ENCODE data around the gene MEAK7. TPM values are rescaled to one million over a fixed set of nuclear protein-coding genes. Genes with fewer than 3 reads are reported as not detected.

Gene MEAK7
- total RNA-seq, 1 donor = 1.8 TPM

DNA sequence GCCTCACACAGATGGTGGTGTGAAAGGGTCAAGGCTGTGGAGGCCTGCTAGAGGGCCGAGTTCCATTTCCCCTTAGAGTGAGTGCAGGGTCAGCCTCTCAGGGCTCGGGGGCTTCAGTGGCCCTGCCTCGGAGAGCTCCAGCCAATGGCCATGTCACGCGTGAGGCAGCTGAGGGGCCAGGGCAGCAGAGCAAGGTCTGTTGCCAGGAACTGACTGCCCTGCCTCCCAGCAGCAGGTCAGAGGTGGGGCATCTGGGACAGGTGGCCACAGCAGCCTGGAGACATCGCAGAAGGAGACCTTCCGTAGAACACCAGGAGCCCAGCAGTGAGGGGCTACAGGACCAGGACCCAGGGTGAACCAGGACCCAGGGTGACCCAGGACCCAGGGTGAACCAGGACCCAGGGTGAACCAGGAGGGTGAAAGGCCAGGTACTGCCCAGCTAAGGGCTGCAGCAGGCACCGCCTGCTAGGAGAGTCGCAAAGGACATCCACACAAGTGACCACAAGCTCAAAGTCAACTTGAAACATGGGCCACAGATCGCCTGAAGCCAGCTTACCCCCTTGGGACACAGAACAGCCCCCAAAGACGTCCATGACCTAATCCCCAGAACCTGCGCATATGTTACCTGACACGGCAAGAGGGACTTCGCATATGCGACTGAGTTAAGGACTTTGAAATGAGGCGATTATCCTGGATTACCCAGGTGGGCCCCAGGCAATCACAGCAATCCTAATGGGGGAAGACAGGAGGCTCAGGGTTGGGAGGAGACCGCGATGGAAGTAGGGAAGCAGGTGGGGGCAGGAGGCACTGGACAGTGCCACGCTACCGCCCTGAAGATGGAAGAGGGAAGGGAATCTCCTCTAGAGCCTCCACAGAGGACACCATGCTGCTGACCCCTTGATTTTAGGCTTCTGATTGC lies 4.8 kb upstream of the MEAK7 start:
- no peaks in the 10 kb centered on the region for H3K9me3 ChIP-seq (ENCODE audit: low read depth, low read length)
- H3K4me3 ChIP-seq (ENCODE audit: low read length) = no peak overlapping the region
- no peaks in the 10 kb centered on the region for H3K27me3 ChIP-seq (ENCODE audit: insufficient read depth, low read length)
- peaks cover 77% of the 10 kb centered on the region for H3K4me1 ChIP-seq (ENCODE audit: insufficient read depth, low read length)

DNA sequence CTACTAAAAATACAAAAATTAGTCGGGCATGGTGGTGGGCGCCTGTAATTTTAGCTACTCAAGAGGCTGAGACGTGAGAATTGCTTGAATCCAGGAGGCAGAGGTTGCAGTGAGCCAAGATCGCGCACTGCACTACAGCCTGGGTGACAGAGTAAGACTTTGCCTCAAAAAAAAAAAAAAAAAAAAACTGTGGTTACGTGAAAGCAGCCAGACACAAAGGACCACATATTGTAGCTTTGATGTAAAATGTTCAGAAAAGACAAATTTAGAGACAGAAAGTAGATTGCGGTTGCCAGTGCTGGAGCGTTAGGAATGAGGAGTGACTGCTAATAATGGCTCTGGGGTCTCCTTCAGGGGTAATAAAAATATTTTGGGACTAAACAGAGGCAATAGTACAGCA lies 4.0 kb upstream of the MEAK7 start:
- Histone ChIP-seq H3K4me1 (ENCODE audit: insufficient read depth, low read length) (peaks cover 76% of the 10 kb centered on the region), H3K4me3 (ENCODE audit: low read length) (no peak overlapping the region), H3K27me3 (ENCODE audit: insufficient read depth, low read length) (no peaks in the 10 kb centered on the region), H3K9me3 (ENCODE audit: low read depth, low read length) (no peaks in the 10 kb centered on the region)

DNA sequence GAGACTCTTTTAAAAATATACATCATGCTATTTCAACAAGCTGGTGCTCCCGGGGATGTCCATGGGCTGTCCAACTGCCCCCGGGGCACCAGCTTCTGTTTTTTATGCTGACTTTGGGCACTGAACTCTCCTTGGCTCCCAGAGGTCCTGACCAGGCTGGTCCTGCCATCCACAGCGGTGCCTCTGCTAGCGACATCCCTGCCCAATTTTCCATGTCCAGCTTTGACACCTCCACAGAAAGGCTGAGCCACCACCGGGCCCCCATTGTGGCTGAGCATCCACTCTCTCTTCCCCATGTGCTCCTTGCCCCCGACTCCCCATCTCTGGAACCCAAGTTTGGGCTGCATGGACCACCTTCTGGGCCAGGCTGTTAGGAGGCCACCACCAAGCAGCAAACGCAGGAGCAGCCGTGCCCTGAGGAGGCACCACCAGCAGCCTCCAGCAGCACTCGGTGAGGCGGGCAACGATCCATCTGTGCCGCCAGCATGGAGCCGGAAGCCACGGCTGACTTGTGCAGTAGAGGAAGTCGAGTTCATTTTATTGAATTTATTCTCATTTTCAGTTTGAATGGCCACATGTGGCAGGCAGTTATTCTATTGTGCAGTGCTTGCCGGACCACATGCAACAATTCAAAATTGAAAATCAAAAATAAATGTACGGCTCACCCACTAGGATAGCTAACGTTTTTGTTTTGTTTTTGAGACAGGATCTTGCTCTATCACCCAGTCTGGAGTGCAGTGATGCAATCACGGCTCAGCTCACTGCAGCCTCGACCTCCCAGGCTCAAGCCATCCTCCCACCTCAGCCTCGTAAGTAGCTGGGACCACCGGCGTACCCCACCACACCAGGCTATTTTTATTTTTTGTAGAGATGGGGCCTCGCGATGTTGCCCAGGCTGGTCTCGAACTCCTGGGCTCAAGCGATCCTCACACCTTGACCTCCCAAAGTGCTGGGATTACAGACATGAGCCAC lies 2.8 kb upstream of the MEAK7 start:
- Histone ChIP-seq H3K27me3 (ENCODE audit: insufficient read depth, low read length) (no peaks in the 10 kb centered on the region), H3K4me1 (ENCODE audit: insufficient read depth, low read length) (peaks cover 65% of the 10 kb centered on the region), H3K9me3 (ENCODE audit: low read depth, low read length) (no peaks in the 10 kb centered on the region), H3K4me3 (ENCODE audit: low read length) (no peak overlapping the region)

DNA sequence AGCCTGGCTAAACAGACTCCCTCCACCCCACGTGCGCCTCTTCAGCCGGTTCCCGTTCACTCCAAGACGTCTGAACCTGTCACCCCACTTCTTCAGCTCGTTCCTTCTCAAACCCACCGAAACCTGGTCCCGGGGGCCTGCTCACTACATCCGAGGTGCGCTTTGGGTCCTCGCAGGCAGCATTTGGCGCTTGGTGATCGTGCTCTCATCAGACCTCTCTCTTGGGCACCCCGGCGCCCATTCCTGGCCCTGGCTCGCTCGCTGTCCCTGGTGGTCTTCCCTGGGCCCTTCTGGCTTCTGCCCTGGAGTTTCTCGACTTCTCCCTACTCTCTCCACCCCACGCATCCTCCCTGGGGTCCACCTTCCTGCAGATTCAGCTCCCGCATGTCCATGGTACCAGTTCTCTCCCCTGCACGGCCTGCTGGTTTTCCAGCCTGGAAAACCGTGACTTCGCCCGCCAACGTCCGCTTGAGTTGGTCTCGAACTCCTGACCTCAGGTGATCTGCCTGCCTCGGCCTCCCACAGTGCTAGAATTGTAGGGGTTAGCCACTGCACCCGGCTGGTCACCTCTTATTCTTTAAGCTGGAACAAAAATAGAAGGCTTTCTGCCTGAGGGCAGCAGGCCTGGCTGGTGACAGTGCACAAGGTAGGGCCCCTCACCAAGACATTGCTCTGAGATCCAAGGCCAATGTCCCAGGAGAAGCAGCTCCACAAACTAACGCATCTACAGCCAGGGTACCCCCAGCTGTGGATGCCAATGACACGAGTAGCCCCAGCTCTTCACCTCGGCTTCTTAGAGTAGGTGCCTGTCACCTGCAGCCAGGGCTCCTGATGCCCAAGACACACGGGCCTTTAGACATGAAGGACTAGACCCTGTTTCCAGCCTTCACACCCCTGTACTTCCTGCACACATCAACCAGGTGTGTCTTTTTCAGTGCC lies 1.1 kb upstream of the MEAK7 start:
- H3K4me3 ChIP-seq (ENCODE audit: low read length) = peak overlapping the region; percentile 63
- peaks cover 52% of the 10 kb centered on the region for H3K4me1 ChIP-seq (ENCODE audit: insufficient read depth, low read length)

DNA sequence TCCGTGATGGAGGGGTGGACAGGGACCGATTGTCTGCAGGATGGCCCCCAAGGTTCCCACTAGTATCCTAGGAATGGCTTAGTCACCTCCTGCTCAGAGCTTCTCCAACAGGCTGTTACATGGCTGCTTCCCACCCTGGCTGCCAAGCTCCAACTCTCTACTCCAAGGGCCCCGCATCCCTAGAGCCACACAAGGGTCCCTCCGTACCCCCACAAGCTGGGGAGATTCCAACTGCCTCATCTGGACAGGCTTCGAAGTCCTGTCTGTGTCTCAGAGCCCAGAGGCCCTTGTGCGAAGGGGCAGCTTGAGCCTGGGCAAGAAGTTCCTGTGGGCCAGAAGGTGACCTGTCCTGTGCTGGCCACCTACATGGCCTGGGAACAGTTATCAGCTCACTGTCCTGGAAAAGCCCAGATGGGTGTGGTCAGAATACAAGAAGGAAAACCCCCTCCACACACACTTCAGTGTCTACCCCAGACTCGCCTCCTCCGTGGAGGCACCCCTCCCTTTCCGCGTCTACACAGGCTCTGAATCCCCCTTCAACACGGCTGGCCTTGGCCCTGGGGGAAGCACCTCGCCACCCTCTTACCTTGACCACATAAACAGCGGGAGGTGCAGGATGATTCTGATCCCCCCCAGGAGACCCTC lies 586 bp downstream of the MEAK7 start:
- H3K4me1 ChIP-seq (ENCODE audit: insufficient read depth, low read length) = peaks cover 47% of the 10 kb centered on the region
- H3K4me3 ChIP-seq (ENCODE audit: low read length) = peak overlapping the region; percentile 63
- no peaks in the 10 kb centered on the region for H3K27me3 ChIP-seq (ENCODE audit: insufficient read depth, low read length)
- no peaks in the 10 kb centered on the region for H3K9me3 ChIP-seq (ENCODE audit: low read depth, low read length)

More for the DNA sequence above, 1.1 kb upstream of the MEAK7 start:
- no peaks in the 10 kb centered on the region for H3K27me3 ChIP-seq (ENCODE audit: insufficient read depth, low read length)
- H3K9me3 ChIP-seq (ENCODE audit: low read depth, low read length) = no peaks in the 10 kb centered on the region

DNA sequence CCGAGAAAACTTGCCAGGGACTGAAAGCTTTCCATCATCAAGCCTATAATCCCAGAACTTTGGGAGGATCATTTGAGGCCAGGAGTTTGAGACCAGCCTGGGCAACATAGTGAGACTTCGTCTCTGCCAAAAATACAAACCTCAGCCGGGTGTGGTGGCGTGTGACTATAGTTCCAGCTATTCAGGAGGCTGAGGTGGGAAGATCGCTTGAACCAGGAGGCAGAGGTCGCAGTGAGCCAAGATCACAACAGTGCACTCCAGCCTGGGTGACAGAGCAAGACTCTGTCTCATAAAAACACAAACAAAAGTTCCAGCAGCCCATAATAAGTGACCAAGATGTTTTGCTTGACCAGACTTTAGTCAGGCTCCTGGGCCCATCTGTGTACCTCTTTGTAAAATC lies 1.9 kb downstream of the MEAK7 start:
- no peak overlapping the region for H3K4me3 ChIP-seq (ENCODE audit: low read length)
- H3K9me3 ChIP-seq (ENCODE audit: low read depth, low read length) = no peaks in the 10 kb centered on the region
- no peaks in the 10 kb centered on the region for H3K27me3 ChIP-seq (ENCODE audit: insufficient read depth, low read length)
- H3K4me1 ChIP-seq (ENCODE audit: insufficient read depth, low read length) = peaks cover 37% of the 10 kb centered on the region

DNA sequence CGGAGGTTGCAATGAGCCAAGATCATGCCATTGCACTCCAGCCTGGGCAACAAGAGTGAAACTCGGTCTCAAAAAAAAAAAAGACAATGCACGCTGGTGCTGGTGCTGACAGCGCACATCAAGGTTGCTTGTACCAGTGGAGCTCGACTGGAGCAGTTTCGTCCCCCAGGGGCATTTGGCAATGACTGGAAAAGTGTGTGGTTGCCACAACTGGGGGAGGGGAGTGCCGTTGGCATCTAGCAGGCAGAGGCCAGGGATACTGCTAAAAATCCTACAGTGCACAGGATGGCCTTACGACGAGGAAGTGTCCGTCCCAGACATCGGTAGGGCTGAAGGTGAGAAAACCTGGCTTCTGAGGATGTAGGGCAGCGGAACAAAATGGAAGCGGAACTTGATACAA lies 2.4 kb downstream of the MEAK7 start:
- Histone ChIP-seq H3K4me1 (ENCODE audit: insufficient read depth, low read length) (peaks cover 32% of the 10 kb centered on the region), H3K27me3 (ENCODE audit: insufficient read depth, low read length) (no peaks in the 10 kb centered on the region), H3K9me3 (ENCODE audit: low read depth, low read length) (no peaks in the 10 kb centered on the region), H3K4me3 (ENCODE audit: low read length) (no peak overlapping the region)

DNA sequence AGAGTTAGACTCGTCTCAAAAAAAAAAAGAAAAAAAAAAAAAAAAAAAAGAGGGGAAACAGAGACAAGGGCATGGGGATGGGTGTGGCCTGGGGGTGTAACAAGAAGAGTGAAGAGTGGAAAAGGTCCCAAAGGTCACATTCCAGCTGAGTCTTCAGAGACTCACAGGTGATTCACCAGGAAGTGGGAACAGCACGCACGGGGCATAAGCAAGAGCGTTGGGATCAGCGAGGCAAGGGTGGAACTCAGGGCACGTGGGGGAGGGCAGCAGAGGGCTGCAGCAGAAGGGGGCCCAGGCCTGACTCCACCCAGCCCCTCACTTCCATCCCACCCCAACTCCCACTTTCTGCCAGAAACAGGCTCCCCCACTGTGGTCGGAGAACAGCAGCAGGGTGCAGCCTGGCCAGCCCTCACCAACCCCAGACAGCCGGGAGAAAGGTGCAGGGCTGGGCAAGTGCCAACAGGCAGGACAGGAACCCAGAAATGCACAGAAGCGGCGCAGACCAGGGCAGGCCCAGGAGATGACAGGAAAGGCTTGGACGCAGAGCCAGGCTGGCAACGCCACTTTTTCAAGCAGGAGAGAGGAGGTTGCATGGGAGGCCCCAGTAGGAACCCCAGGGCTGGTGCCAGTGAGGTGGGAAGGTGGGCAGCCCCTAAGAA lies 3.3 kb downstream of the MEAK7 start:
- Histone ChIP-seq H3K27me3 (ENCODE audit: insufficient read depth, low read length) (no peaks in the 10 kb centered on the region), H3K9me3 (ENCODE audit: low read depth, low read length) (no peaks in the 10 kb centered on the region), H3K4me3 (ENCODE audit: low read length) (no peak overlapping the region), H3K4me1 (ENCODE audit: insufficient read depth, low read length) (peaks cover 23% of the 10 kb centered on the region)

DNA sequence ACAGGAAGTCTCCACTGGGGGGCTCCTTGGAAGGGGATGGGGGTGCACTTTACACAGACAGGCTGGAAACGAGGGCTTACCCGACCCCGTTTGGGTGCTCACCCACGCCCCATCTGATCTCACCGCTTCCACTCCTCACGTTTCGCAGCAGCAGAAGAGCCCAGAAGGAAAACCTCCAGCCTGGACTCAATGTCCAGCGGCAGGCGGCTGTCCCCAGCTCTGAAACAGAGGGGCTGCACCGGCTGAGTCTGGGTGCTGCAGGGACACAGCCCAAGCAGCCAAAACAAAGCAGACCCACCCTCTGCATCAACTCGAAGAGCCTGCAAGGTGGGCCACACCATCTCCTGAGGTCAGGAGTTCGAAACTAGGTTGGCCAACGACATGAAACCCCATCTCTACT lies 3.9 kb downstream of the MEAK7 start:
- peaks cover 17% of the 10 kb centered on the region for H3K4me1 ChIP-seq (ENCODE audit: insufficient read depth, low read length)
- no peaks in the 10 kb centered on the region for H3K27me3 ChIP-seq (ENCODE audit: insufficient read depth, low read length)
- H3K4me3 ChIP-seq (ENCODE audit: low read length) = no peak overlapping the region
- no peaks in the 10 kb centered on the region for H3K9me3 ChIP-seq (ENCODE audit: low read depth, low read length)

DNA sequence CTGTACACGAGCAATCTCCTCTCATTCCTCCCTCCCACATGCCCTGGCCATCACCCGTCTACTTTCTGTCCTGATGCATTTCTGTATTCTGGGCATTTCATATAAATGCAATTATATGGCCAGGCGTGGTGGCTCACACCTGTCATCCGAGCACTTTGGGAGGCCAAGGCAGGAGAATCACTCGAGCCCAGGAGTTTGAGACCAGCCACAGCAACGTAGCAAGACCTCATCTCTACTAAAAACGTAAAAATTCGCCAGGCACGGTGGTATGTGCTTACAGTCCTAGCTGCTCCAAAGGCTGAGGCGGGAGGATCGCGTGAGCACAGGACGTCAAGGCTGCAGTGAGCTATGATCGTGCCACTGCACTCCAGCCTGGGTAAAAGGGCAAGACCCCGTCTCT lies 4.8 kb downstream of the MEAK7 start:
- no peak overlapping the region for H3K4me3 ChIP-seq (ENCODE audit: low read length)
- peaks cover 8% of the 10 kb centered on the region for H3K4me1 ChIP-seq (ENCODE audit: insufficient read depth, low read length)
- H3K27me3 ChIP-seq (ENCODE audit: insufficient read depth, low read length) = no peaks in the 10 kb centered on the region
- H3K9me3 ChIP-seq (ENCODE audit: low read depth, low read length) = no peaks in the 10 kb centered on the region

DNA sequence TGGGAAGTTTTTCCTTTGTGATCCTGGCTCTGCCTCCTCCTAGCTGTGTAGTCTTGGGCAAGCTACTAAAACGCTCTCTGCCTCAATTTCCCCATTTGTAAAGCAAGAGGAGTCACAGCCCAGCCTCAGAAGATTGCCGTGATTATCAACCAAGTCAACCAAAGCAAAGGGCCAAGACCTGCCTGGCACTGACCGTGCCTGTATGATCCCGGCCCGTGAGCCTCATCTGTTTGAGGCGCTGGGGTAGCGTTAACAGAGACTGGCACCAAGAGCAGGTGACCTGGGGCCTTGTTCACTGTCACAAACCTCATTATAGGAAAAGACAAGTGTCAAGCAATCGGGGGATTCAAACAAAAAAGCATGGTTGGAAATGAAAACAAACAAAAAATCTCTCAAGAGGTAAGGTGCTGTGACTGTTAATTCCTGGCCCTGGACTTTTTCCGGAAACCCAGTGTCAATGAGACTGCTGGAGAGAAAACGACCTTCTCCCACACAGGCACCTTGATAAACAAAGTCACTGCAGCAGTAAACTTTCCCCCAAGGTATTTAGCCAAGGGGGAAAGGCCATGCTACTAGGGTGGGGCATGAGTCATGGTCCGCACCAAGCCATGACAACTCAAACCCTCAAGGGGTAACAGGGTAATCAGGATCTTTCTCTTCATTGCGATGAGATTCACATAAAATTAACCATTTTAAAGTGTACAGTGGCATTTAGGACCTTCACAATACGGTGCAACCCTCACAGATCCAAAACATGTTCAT lies 5.4 kb downstream of the MEAK7 start:
- no peaks in the 10 kb centered on the region for H3K27me3 ChIP-seq (ENCODE audit: insufficient read depth, low read length)
- H3K9me3 ChIP-seq (ENCODE audit: low read depth, low read length) = no peaks in the 10 kb centered on the region
- H3K4me1 ChIP-seq (ENCODE audit: insufficient read depth, low read length) = peaks cover 5% of the 10 kb centered on the region

DNA sequence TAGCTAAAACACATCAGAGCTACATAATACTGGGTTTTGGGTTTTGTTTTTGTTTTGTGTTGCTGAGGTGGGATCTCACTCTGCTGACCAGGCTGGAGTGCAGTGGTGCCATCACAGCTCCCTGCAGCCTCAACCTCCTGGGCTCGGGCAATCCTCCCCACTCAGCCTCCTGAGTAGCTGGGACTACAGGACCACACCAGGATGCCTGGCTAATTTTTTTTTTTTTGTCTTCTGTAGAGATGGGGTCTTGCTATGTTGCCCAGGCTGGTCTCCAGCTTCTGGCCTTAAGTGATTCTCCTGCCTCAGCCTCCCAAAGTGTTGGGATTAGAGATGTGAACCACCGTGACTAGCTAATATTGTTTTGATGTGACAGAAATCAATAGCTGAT lies 6.2 kb downstream of the MEAK7 start:
- Histone ChIP-seq H3K27me3 (ENCODE audit: insufficient read depth, low read length) (no peaks in the 10 kb centered on the region), H3K9me3 (ENCODE audit: low read depth, low read length) (peaks cover 7% of the 10 kb centered on the region), H3K4me3 (ENCODE audit: low read length) (no peak overlapping the region), H3K4me1 (ENCODE audit: insufficient read depth, low read length) (no peaks in the 10 kb centered on the region)

More for the DNA sequence above, 5.4 kb downstream of the MEAK7 start:
- no peak overlapping the region for H3K4me3 ChIP-seq (ENCODE audit: low read length)

All from mononuclear cell (primary cell).